ENCODE data around the gene ANKS1A.
"Not testable (repeated sequence)": the region's sequence is repeated elsewhere in the genome, so short reads cannot be mapped to it uniquely, and the experiment has no call there.

ANKS1A gene

DNA sequence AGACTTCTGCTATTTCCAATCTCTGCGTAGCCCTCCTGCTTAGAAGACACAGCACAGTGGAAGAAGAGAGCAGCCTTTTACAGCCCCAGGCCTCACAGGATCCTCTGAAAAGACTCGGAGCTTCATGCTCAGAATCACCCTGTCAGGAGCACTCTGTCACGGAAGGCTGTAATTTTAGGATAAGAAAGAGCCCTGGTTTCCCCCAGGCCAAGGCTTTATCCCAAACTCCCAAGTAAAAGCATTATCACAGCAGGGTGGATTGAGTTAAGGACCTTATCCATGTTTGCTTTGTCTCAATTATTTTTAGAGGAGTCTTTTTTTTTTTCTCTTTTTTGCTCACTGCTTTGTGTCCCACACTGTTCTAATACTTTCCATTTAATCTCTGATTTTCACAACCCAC lies 39.2 kb downstream of the ANKS1A start:
- no peak overlapping the region for H3K4me3 ChIP-seq (replicated peaks in 1 of 2; ENCODE audit: low read depth in 2 of 2, low read length in 2 of 2)
- no peak for TF ChIP-seq CTCF (IDR thresholded peaks at IDR 0.05; ENCODE audit: low read depth, low read length)
- DNase-seq (ENCODE audit: low read depth in 2 of 2), result no peak

DNA sequence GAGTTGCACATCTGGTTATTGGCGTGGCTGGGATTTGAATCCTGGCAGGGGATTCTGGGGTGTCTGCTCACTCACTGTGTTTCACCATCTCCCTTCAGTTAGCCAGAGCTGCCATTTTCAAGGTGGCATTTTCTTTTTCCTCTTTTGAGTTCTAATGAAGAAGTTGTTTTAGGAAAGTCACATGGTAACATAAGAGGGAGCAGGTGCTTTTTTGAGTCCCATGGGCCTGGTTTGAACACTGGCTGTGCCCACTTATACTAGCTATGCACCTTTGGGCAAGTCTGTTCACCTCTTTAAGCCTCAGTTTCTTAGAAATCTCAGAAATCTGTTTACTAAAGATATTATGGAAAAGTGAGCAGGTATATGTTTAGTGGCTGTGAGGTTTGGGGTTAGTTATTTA lies 39.6 kb downstream of the ANKS1A start:
- DNase-seq (ENCODE audit: low read depth in 2 of 2), result no peak
- H3K4me3 ChIP-seq (replicated peaks in 1 of 2; ENCODE audit: low read depth in 2 of 2, low read length in 2 of 2), result no peak overlapping the region
- TF ChIP-seq CTCF (IDR thresholded peaks at IDR 0.05; ENCODE audit: low read depth, low read length), result no peak

DNA sequence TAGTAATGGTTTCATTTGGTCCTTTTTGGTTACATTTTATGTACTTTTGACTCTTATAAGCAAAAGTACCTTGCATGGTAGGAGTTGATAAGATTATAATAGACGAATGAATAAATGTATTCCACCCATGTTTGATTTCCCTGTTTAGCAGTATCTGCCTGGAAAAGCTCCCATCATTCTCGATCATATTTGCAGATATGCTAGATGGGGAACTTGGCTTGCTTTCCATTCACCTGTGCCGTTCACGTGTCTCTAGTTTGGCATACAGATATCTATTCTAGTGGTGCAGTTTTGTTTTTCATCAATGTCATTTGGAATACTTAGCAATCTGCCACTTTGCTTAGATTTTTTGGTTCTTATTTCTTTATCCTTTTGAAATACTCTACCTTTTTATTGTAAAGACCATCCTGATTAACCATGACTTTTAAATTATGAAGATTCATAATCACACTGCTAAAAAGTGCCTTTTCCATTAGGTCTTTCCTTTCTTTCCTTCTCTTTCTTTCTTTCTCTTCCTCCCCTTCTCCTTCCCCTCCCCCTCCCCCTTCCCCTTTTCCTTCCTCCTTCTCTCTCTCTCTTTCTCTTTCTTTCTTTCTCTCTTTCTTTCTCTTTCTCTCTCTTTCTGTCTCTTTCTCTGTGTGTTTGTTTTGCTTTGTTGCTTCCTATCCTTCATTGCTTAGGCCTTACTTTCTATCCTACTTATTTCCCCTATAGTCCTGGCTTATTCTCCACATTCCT lies 40.4 kb downstream of the ANKS1A start:
- no peak for TF ChIP-seq CTCF (IDR thresholded peaks at IDR 0.05; ENCODE audit: low read depth, low read length)
- H3K4me3 ChIP-seq (replicated peaks in 1 of 2; ENCODE audit: low read depth in 2 of 2, low read length in 2 of 2), result no peak overlapping the region
- DNase-seq (ENCODE audit: low read depth in 2 of 2), result no peak

DNA sequence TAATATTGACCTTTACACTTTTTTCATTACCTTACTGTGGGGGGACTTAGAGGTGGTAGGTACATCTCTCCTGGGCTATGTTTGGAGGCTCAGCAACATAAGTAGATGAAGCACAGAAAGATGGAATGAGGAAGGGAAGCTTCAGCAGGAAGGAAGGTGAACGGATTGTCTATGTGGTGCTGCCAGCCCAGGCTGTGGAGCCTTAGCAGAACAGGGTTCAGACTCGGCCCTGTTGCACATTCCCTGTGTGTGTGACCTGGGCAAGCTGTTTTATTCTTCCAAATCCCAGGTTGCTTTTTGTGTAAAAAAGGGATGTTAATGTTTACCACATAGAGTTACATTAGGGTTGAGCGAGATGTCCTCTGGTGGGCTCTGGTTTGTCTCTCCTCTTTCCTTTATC lies 41.2 kb downstream of the ANKS1A start:
- no peak overlapping the region for H3K4me3 ChIP-seq (replicated peaks in 1 of 2; ENCODE audit: low read depth in 2 of 2, low read length in 2 of 2)
- TF ChIP-seq CTCF (IDR thresholded peaks at IDR 0.05; ENCODE audit: low read depth, low read length), result no peak
- DNase-seq (ENCODE audit: low read depth in 2 of 2), result no peak

DNA sequence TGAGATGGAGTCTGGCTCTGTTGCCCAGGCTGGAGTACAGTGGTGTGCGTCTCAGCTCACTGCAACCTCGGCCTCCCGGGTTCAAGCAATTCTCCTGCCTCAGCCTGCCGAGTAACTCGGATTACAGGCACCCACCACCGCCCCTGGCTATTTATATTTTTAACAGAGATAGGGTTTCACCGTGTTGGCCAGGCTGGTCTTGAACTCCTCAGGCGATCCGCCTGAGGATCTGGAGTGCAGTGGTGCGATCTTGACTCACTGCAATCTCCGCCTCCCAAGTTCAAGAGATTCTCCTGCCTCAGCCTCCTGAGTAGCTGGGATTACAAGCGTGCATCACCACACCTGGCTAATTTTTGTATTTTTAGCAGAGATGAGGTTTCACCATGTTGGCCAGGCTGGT lies 43.1 kb downstream of the ANKS1A start:
- not testable (repeated sequence) for DNase-seq (ENCODE audit: low read depth in 2 of 2)

GRCh38 chr6:34934516-34934915 lies 45.5 kb downstream of the ANKS1A start:
- DNase-seq (ENCODE audit: low read depth in 2 of 2), result peak; percentile 80 to 96
- TF ChIP-seq CTCF (IDR thresholded peaks at IDR 0.05; ENCODE audit: low read depth, low read length), result no peak
- no peak overlapping the region for H3K4me3 ChIP-seq (replicated peaks in 1 of 2; ENCODE audit: low read depth in 2 of 2, low read length in 2 of 2)

More for the DNA sequence above, 43.1 kb downstream of the ANKS1A start:
- H3K4me3 ChIP-seq (replicated peaks in 1 of 2; ENCODE audit: low read depth in 2 of 2, low read length in 2 of 2), result not testable (repeated sequence)

DNA sequence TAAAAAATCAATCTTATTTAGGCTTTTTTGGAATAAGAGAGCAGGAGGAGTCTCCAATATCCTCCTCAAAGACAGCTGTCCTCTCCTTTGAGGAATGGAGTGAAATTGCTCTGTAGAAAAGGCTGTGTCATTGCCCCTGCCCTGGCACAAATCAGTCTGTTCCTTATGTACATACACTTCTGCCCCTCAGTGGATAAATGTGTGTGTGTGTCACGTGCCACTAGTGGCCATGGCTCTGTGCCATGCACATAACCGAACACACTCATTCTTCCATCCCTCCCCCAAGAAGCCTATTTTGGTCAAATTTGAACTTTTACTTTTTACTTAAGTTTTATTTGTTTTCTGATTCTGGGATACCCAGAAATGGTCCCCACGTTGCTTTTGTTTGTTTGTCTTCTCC lies 49.2 kb downstream of the ANKS1A start:
- H3K4me3 ChIP-seq (replicated peaks in 1 of 2; ENCODE audit: low read depth in 2 of 2, low read length in 2 of 2), result no peak overlapping the region
- no peak for DNase-seq (ENCODE audit: low read depth in 2 of 2)
- TF ChIP-seq CTCF (IDR thresholded peaks at IDR 0.05; ENCODE audit: low read depth, low read length), result no peak

Measured in cardiac fibroblast (primary cell).